GM12801 (cell line): ENCODE measurements around the gene ADAM8.

Experiments used
- TF ChIP-seq, protein P1 (sequence below): IDR thresholded peaks from one replicate; pipeline ENCODE4 v1.5.1; 2011; ENCODE audit warnings: control low read depth; ENCODE audit not compliant: insufficient read length; ENCODE audit errors: extremely low read depth

ADAM8 gene

DNA sequence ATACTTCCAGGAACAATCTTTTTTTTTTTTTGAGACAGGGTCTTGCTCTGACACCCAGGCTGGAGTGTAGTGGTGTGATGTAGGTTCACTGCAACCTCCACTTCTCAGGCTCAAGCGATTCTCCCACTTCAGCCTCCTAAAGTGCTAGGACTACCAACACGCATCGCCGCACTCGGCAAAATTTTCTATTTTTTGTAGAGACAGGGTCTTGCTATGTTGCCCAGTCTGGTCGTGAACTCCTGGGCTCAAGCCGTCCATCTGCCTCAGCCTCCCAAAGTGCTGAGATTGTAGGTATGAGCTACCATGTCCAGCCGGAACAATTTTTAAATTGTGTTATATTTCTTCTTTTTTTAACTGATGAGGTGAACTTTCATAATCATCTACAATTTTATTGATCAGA, 34.1 kb upstream of the ADAM8 start:
- TF ChIP-seq, protein P1, sequence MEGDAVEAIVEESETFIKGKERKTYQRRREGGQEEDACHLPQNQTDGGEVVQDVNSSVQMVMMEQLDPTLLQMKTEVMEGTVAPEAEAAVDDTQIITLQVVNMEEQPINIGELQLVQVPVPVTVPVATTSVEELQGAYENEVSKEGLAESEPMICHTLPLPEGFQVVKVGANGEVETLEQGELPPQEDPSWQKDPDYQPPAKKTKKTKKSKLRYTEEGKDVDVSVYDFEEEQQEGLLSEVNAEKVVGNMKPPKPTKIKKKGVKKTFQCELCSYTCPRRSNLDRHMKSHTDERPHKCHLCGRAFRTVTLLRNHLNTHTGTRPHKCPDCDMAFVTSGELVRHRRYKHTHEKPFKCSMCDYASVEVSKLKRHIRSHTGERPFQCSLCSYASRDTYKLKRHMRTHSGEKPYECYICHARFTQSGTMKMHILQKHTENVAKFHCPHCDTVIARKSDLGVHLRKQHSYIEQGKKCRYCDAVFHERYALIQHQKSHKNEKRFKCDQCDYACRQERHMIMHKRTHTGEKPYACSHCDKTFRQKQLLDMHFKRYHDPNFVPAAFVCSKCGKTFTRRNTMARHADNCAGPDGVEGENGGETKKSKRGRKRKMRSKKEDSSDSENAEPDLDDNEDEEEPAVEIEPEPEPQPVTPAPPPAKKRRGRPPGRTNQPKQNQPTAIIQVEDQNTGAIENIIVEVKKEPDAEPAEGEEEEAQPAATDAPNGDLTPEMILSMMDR, result no peak

- TF ChIP-seq, protein P1, result no peak
These were observed 33.7 kb upstream of the ADAM8 start for GRCh38 chr10:133310399-133310755.

GRCh38 chr10:133309720-133310398, 33.2 kb upstream of the ADAM8 start:
- TF ChIP-seq, protein P1, result no peak

GRCh38 chr10:133309100-133309719, 32.5 kb upstream of the ADAM8 start:
- TF ChIP-seq, protein P1, result no peak

GRCh38 chr10:133308421-133309099, 31.9 kb upstream of the ADAM8 start, which contains the start of the genes TUBGCP2 and ZNF511:
Gene TUBGCP2, minus strand, starts transcription at chr10:133308872. Its CDS starts 5,931 bp downstream, at chr10:133302941.
Gene ZNF511, plus strand, starts transcription at chr10:133308914. Its CDS starts 30 bp downstream, at chr10:133308944.
- TF ChIP-seq, protein P1, result no peak

DNA sequence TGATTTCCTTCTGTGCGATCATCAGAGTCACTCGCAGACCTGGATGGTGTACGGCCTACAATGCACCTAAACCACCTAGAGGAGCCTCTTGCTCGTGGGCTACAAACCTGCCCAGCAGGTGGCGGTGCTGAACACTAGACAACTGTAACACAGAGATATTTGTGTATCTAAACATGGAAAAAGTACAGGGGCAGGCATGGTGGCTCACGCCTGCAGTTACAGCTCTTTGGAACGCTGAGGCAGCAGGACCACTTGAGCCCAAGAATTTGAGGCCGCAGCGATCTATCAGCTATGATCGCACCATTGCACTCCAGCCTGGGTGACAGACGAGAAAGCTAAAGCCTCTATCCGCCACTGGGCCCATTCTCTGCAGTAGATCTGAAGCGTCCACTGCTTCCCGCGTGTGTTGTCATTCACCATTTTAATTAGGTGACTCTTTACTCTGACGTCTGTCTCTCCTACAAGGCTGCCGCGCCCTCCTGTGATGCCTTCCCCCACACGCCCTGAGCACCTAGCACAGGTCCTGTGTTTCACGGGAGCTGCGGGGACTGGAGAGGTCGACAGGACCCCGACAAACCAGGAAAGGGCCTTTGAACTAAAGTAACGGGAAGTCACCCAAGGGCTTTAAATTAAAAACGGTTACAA, 31.2 kb upstream of the ADAM8 start:
- TF ChIP-seq, protein P1, result peak; percentile 54

DNA sequence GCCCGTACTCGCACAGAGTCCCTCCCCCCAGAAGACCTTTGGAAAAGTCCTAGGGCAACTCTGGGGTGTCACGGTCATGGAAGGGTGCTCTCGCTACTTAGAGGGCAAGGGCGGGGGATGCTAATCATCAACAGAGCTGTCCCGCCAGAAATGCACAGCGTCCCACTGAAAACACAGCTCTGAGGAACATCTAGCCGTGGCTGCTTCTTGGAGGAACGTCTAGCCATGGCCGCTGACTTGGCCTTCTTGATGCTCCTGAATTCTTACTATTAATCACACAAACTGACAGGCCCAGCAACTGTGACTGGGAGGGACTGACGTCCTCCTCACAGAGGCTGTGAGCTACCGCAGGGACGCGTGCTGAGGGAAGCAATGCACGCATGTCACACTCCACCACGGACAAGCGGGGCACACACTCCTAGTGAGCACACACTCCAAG, 30.3 kb upstream of the ADAM8 start:
- TF ChIP-seq, protein P1, result no peak
